ENCODE measurements around the gene SLC37A1. TPM values are rescaled to one million over a fixed set of nuclear protein-coding genes. Genes with fewer than 3 reads are reported as not detected.
A peak's percentile ranks its signal among the peaks of the same experiment; 100 is the strongest.

Gene SLC37A1
- total and polyA plus RNA-seq, 7 donors = 2.3 to 98.5 (median 7.8) TPM

DNA sequence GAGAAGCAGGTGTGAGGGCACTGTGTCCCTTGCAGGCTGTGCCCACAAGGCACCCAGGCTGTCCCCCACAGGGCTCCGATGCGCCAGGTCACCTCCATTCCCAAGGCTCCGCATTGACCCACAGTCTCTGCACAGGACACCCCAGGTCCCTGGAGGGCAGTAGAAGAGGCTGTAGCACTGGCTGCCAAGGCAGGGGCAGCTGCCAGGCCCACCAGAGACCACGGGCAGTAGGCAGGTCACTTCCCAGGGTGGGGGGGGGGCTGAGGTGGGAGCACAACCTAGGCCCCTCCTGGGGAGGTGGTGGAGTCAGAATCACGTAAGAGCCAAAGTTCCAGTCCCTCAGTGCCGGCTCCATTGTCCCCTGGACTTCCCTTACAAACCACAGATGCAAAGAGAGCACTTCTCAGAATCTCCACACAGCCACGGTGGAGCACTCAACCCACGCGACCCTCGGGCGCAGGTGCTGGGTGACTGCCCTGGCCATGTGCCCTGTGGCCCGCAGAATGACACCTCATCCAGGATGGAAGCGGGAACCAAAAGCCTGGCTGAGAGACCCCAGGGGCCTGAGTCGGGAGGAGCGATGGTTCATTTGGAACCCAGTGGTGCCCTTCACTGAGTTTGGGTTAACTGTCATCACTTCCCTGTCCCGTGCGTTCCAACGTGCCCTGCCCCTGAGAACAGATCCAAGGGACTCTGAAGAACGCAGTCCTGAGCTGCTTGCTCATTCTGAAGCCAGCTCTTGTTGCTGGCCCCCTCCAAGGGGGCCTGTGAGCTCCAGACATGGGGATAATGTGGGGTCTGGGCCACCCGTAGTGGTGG is 70.0 kb downstream of the SLC37A1 start:
- no peak for TF ChIP-seq CTCF (IDR thresholded peaks at IDR 0.05)
- TF ChIP-seq POLR2A (IDR thresholded peaks at IDR 0.05) = no peak
- H3K27ac ChIP-seq = no peak overlapping the region
- H3K9me3 ChIP-seq = no peaks in the 10 kb centered on the region
- H3K27me3 ChIP-seq = no peaks in the 10 kb centered on the region
- no peak overlapping the region for H3K4me3 ChIP-seq
- WGBS, 2 donors = 76 to 82% methylated on average over 20 of the region's 20 CpGs
- H3K36me3 ChIP-seq = no peaks in the 10 kb centered on the region
- no peaks in the 10 kb centered on the region for H3K4me1 ChIP-seq
- intact Hi-C loops (cut with DNase I) = no loop called here
- DNase-seq = no peak

DNA sequence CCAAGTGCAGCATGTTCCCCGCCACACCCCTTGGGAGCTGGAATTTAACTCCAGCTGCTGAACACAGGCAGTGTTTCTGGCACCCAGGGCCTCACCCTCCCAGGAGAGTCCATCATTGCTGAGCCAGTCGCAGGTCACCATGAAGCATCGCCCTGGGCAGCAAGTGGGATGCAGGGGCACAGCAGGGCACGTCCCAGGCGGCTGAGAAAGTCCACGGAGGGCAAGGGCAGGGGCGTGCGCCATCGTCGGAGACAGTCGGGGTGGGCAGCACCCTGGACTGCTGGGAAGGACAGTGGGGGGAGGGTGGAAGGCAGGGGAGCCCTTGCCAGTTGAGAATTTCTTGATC is 70.6 kb downstream of the SLC37A1 start:
- no peak overlapping the region for H3K4me3 ChIP-seq
- H3K4me1 ChIP-seq = no peaks in the 10 kb centered on the region
- TF ChIP-seq POLR2AphosphoS5 (IDR thresholded peaks at IDR 0.05) (no peak), POLR2A (IDR thresholded peaks at IDR 0.05) (no peak), CTCF (IDR thresholded peaks at IDR 0.05) (no peak), EP300 (IDR thresholded peaks at IDR 0.05) (no peak)
- H3K27ac ChIP-seq = no peak overlapping the region
- no peak for DNase-seq
- 86 to 90% methylated on average over 11 of the region's 11 CpGs for WGBS, 2 donors
- H3K9me3 ChIP-seq = no peaks in the 10 kb centered on the region
- no peaks in the 10 kb centered on the region for H3K27me3 ChIP-seq
- intact Hi-C loops (cut with DNase I) = no loop called here
- H3K36me3 ChIP-seq = no peaks in the 10 kb centered on the region

- no peak overlapping the region for H3K27ac ChIP-seq
- H3K4me3 ChIP-seq = no peak overlapping the region
- no peaks in the 10 kb centered on the region for H3K4me1 ChIP-seq
- H3K27me3 ChIP-seq = no peaks in the 10 kb centered on the region
- H3K36me3 ChIP-seq = no peaks in the 10 kb centered on the region
- intact Hi-C loops (cut with DNase I) = no loop called here
- WGBS, 2 donors = 58 to 64% methylated on average over 10 of the region's 10 CpGs
- no peak for DNase-seq
- no peaks in the 10 kb centered on the region for H3K9me3 ChIP-seq
- TF ChIP-seq CTCF (IDR thresholded peaks at IDR 0.05) (no peak), POLR2A (IDR thresholded peaks at IDR 0.05) (no peak), POLR2AphosphoS5 (IDR thresholded peaks at IDR 0.05) (no peak), EP300 (IDR thresholded peaks at IDR 0.05) (no peak)
These were observed 72.2 kb downstream of the SLC37A1 start for GRCh38 chr21:42585881-42586280.

GRCh38 chr21:42586406-42586805 is 72.8 kb downstream of the SLC37A1 start:
- Histone ChIP-seq H3K4me1 (no peaks in the 10 kb centered on the region), H3K9me3 (no peaks in the 10 kb centered on the region), H3K27ac (no peak overlapping the region), H3K27me3 (no peaks in the 10 kb centered on the region), H3K4me3 (no peak overlapping the region), H3K36me3 (no peaks in the 10 kb centered on the region)
- 85 to 92% methylated on average over 19 of the region's 19 CpGs for WGBS, 2 donors
- no peak for TF ChIP-seq POLR2A (IDR thresholded peaks at IDR 0.05)
- no peak for TF ChIP-seq EP300 (IDR thresholded peaks at IDR 0.05)
- TF ChIP-seq CTCF (IDR thresholded peaks at IDR 0.05) = no peak
- no peak for TF ChIP-seq POLR2AphosphoS5 (IDR thresholded peaks at IDR 0.05)
- intact Hi-C loops (cut with DNase I) = no loop called here
- DNase-seq = peak; percentile 28

DNA sequence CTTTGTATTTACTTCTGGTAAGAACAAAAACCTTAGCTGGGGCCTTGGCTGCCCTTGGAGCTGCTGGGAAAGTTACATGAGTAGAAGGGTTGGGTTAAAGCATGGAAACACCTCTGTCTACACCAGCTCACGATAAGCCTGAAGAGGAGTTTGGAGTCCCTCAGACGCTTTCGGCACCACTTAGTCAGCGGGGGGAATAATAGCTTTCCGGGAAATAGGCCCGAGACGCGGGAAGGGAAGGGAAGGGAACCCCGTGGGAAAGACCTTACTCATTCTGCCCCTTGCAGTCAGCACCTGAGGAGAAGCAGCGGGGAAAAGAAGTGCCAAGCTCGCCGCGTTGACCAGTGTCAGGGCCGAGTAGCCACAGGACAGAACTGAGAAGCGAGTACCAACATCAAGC is 73.4 kb downstream of the SLC37A1 start:
- DNase-seq = peak; percentile 42
- WGBS, 2 donors = 92% methylated on average over 15 of the region's 15 CpGs
- TF ChIP-seq CTCF (IDR thresholded peaks at IDR 0.05) = no peak
- TF ChIP-seq POLR2AphosphoS5 (IDR thresholded peaks at IDR 0.05) = no peak
- no peak for TF ChIP-seq EP300 (IDR thresholded peaks at IDR 0.05)
- no peak for TF ChIP-seq POLR2A (IDR thresholded peaks at IDR 0.05)

More for the DNA sequence above, 73.4 kb downstream of the SLC37A1 start:
- H3K27me3 ChIP-seq = no peaks in the 10 kb centered on the region
- H3K36me3 ChIP-seq = no peaks in the 10 kb centered on the region
- intact Hi-C loops (cut with DNase I) = no loop called here
- no peak overlapping the region for H3K27ac ChIP-seq
- H3K9me3 ChIP-seq = no peaks in the 10 kb centered on the region
- no peaks in the 10 kb centered on the region for H3K4me1 ChIP-seq
- no peak overlapping the region for H3K4me3 ChIP-seq

Data from sigmoid colon (tissue), 7 donors.